Measurements from ENCODE around the gene CFH.

The CFH gene

GRCh38 chr1:196654271-196654670 is 2.4 kb downstream of the CFH start:
- no peak overlapping the region for H3K4me3 Mint-ChIP-seq
- no peak overlapping the region for H3K27ac Mint-ChIP-seq
- no peaks in the 10 kb centered on the region for H3K9me3 Mint-ChIP-seq
- no peaks in the 10 kb centered on the region for H3K27me3 Mint-ChIP-seq
- peaks cover 10% of the 10 kb centered on the region for H3K4me1 Mint-ChIP-seq
- no peaks in the 10 kb centered on the region for H3K36me3 Mint-ChIP-seq

GRCh38 chr1:196655071-196655470 is 3.2 kb downstream of the CFH start:
- H3K4me1 Mint-ChIP-seq, result peaks cover 10% of the 10 kb centered on the region
- H3K27me3 Mint-ChIP-seq, result no peaks in the 10 kb centered on the region
- H3K27ac Mint-ChIP-seq, result no peak overlapping the region
- H3K4me3 Mint-ChIP-seq, result no peak overlapping the region
- H3K36me3 Mint-ChIP-seq, result no peaks in the 10 kb centered on the region
- H3K9me3 Mint-ChIP-seq, result no peaks in the 10 kb centered on the region

GRCh38 chr1:196655494-196655893 is 3.7 kb downstream of the CFH start:
- no peak overlapping the region for H3K27ac Mint-ChIP-seq
- H3K4me1 Mint-ChIP-seq, result peaks cover 10% of the 10 kb centered on the region

GRCh38 chr1:196659471-196659870 is 7.6 kb downstream of the CFH start:
- Mint-ChIP-seq H3K36me3 (no peaks in the 10 kb centered on the region), H3K4me1 (peaks cover 3% of the 10 kb centered on the region), H3K27me3 (no peaks in the 10 kb centered on the region), H3K27ac (no peak overlapping the region), H3K4me3 (no peak overlapping the region), H3K9me3 (no peaks in the 10 kb centered on the region)

More at GRCh38 chr1:196655494-196655893, 3.7 kb downstream of the CFH start:
- Mint-ChIP-seq H3K27me3 (no peaks in the 10 kb centered on the region), H3K36me3 (no peaks in the 10 kb centered on the region), H3K9me3 (no peaks in the 10 kb centered on the region), H3K4me3 (no peak overlapping the region)

- Mint-ChIP-seq H3K27ac (no peak overlapping the region), H3K4me1 (peaks cover 3% of the 10 kb centered on the region), H3K27me3 (no peaks in the 10 kb centered on the region), H3K9me3 (no peaks in the 10 kb centered on the region), H3K36me3 (no peaks in the 10 kb centered on the region), H3K4me3 (no peak overlapping the region)
These were observed 8.4 kb downstream of the CFH start for GRCh38 chr1:196660272-196660671.

GRCh38 chr1:196660852-196661251 is 9.0 kb downstream of the CFH start:
- peaks cover 3% of the 10 kb centered on the region for H3K4me1 Mint-ChIP-seq

GRCh38 chr1:196661345-196661744 is 9.5 kb downstream of the CFH start:
- Mint-ChIP-seq H3K27me3 (no peaks in the 10 kb centered on the region), H3K27ac (no peak overlapping the region), H3K4me3 (no peak overlapping the region), H3K9me3 (no peaks in the 10 kb centered on the region), H3K36me3 (no peaks in the 10 kb centered on the region), H3K4me1 (peaks cover 3% of the 10 kb centered on the region)

More at GRCh38 chr1:196660852-196661251, 9.0 kb downstream of the CFH start:
- H3K9me3 Mint-ChIP-seq, result no peaks in the 10 kb centered on the region
- H3K4me3 Mint-ChIP-seq, result no peak overlapping the region
- H3K27ac Mint-ChIP-seq, result no peak overlapping the region
- no peaks in the 10 kb centered on the region for H3K27me3 Mint-ChIP-seq
- H3K36me3 Mint-ChIP-seq, result no peaks in the 10 kb centered on the region

GRCh38 chr1:196667131-196667530 is 15.3 kb downstream of the CFH start:
- no peaks in the 10 kb centered on the region for H3K9me3 Mint-ChIP-seq
- H3K27me3 Mint-ChIP-seq, result no peaks in the 10 kb centered on the region
- H3K27ac Mint-ChIP-seq, result no peak overlapping the region
- no peaks in the 10 kb centered on the region for H3K4me1 Mint-ChIP-seq
- H3K36me3 Mint-ChIP-seq, result no peaks in the 10 kb centered on the region
- no peak overlapping the region for H3K4me3 Mint-ChIP-seq

- Mint-ChIP-seq H3K4me1 (no peaks in the 10 kb centered on the region), H3K4me3 (no peak overlapping the region), H3K9me3 (no peaks in the 10 kb centered on the region), H3K36me3 (no peaks in the 10 kb centered on the region), H3K27ac (no peak overlapping the region), H3K27me3 (no peaks in the 10 kb centered on the region)
These were observed 17.2 kb downstream of the CFH start for GRCh38 chr1:196669051-196669450.

- no peaks in the 10 kb centered on the region for H3K4me1 Mint-ChIP-seq
These were observed 17.9 kb downstream of the CFH start for GRCh38 chr1:196669693-196670092.

GRCh38 chr1:196674908-196675307 is 23.1 kb downstream of the CFH start:
- no peaks in the 10 kb centered on the region for H3K4me1 Mint-ChIP-seq
- H3K9me3 Mint-ChIP-seq, result no peaks in the 10 kb centered on the region
- H3K36me3 Mint-ChIP-seq, result no peaks in the 10 kb centered on the region
- H3K4me3 Mint-ChIP-seq, result no peak overlapping the region
- H3K27ac Mint-ChIP-seq, result no peak overlapping the region
- no peaks in the 10 kb centered on the region for H3K27me3 Mint-ChIP-seq

More at GRCh38 chr1:196669693-196670092, 17.9 kb downstream of the CFH start:
- Mint-ChIP-seq H3K27ac (no peak overlapping the region), H3K27me3 (no peaks in the 10 kb centered on the region), H3K36me3 (no peaks in the 10 kb centered on the region), H3K9me3 (no peaks in the 10 kb centered on the region), H3K4me3 (no peak overlapping the region)

- Mint-ChIP-seq H3K9me3 (no peaks in the 10 kb centered on the region), H3K27me3 (no peaks in the 10 kb centered on the region), H3K4me1 (no peaks in the 10 kb centered on the region), H3K4me3 (no peak overlapping the region), H3K27ac (no peak overlapping the region), H3K36me3 (no peaks in the 10 kb centered on the region)
These were observed 26.1 kb downstream of the CFH start for GRCh38 chr1:196677781-196678509.

- Mint-ChIP-seq H3K36me3 (no peaks in the 10 kb centered on the region), H3K27ac (no peak overlapping the region), H3K27me3 (no peaks in the 10 kb centered on the region), H3K4me3 (no peak overlapping the region), H3K9me3 (no peaks in the 10 kb centered on the region), H3K4me1 (no peaks in the 10 kb centered on the region)
These were observed 26.7 kb downstream of the CFH start for GRCh38 chr1:196678510-196678884.

GRCh38 chr1:196680107-196680506 is 28.3 kb downstream of the CFH start:
- H3K27ac Mint-ChIP-seq, result no peak overlapping the region
- H3K4me3 Mint-ChIP-seq, result no peak overlapping the region
- no peaks in the 10 kb centered on the region for H3K4me1 Mint-ChIP-seq

GRCh38 chr1:196684476-196684875 is 32.6 kb downstream of the CFH start:
- H3K27ac Mint-ChIP-seq, result no peak overlapping the region
- H3K4me1 Mint-ChIP-seq, result no peaks in the 10 kb centered on the region
- no peaks in the 10 kb centered on the region for H3K27me3 Mint-ChIP-seq
- H3K4me3 Mint-ChIP-seq, result no peak overlapping the region
- H3K36me3 Mint-ChIP-seq, result no peaks in the 10 kb centered on the region
- peaks cover 3% of the 10 kb centered on the region for H3K9me3 Mint-ChIP-seq

More at GRCh38 chr1:196680107-196680506, 28.3 kb downstream of the CFH start:
- no peaks in the 10 kb centered on the region for H3K27me3 Mint-ChIP-seq
- no peaks in the 10 kb centered on the region for H3K9me3 Mint-ChIP-seq
- H3K36me3 Mint-ChIP-seq, result no peaks in the 10 kb centered on the region

- no peaks in the 10 kb centered on the region for H3K36me3 Mint-ChIP-seq
- H3K27ac Mint-ChIP-seq, result no peak overlapping the region
- H3K4me1 Mint-ChIP-seq, result no peaks in the 10 kb centered on the region
- H3K4me3 Mint-ChIP-seq, result no peak overlapping the region
- H3K9me3 Mint-ChIP-seq, result peaks cover 3% of the 10 kb centered on the region
- H3K27me3 Mint-ChIP-seq, result no peaks in the 10 kb centered on the region
These were observed 33.7 kb downstream of the CFH start for GRCh38 chr1:196685506-196685905.

- Mint-ChIP-seq H3K4me3 (no peak overlapping the region), H3K27me3 (no peaks in the 10 kb centered on the region), H3K4me1 (no peaks in the 10 kb centered on the region), H3K27ac (no peak overlapping the region), H3K36me3 (no peaks in the 10 kb centered on the region), H3K9me3 (peaks cover 3% of the 10 kb centered on the region)
These were observed 37.2 kb downstream of the CFH start for GRCh38 chr1:196689001-196689400.
